Tibial nerve (tissue), 4 donors: ENCODE results near the gene CADPS2. TPM values are rescaled to one million over a fixed set of nuclear protein-coding genes. Genes with fewer than 3 reads are reported as not detected.

ENCODE experiments used
- DNase-seq, 2 donors: peaks; one replicate each; pipeline ENCODE4 v3.0.0-alpha.2; 2019; ENCODE audit warnings: low spot score in 2 of 2
- H3K27ac ChIP-seq, 4 donors: fragments of 200-600 bp; sonication (generic) in 3 of 4; one replicate each; pipeline ENCODE4 v1.5.1; 2017 to 2019; ENCODE audit warnings: mild to moderate bottlenecking in 1 of 4
- H3K27me3 ChIP-seq, 2 donors: fragments of 200-600 bp; sonication (generic) in 1 of 2; one replicate each; pipeline versions ENCODE4 v1.5.1 to v1.6.0; 2017 to 2019
- H3K36me3 ChIP-seq, 3 donors: fragments of 200-600 bp; sonication (generic); one replicate each; pipeline ENCODE4 v1.5.1; 2018 to 2019
- H3K4me1 ChIP-seq, 4 donors: fragments of 200-600 bp; sonication (generic) in 3 of 4; one replicate each; pipeline ENCODE4 v1.5.1; 2017 to 2019
- H3K4me3 ChIP-seq, 4 donors: fragments of 200-600 bp; sonication (generic) in 3 of 4; one replicate each; pipeline ENCODE4 v1.5.1; 2017 to 2019; ENCODE audit warnings: mild to moderate bottlenecking in 1 of 4, moderate library complexity in 1 of 4
- H3K9me3 ChIP-seq, 4 donors: fragments of 200-600 bp; sonication (generic) in 3 of 4; one replicate each; pipeline ENCODE4 v1.5.1; 2017 to 2019
- CTCF ChIP-seq, 5 experiments: fragments of 200-600 bp in 3 of 5; fragments of 450-650 bp in 2 of 5; sonication (generic) in 3 of 5; IDR thresholded peaks; one replicate each; pipeline ENCODE4 v1.5.1; 2016 to 2019; ENCODE audit warnings: antibody characterized with exemption in 5 of 5, mild to moderate bottlenecking in 3 of 5, moderate library complexity in 2 of 5
- EP300 ChIP-seq, 2 donors: sonication (generic); formaldehyde crosslinking; IDR thresholded peaks; one replicate each; pipeline ENCODE4 v1.6.1; 2017; ENCODE audit warnings: antibody characterized with exemption in 2 of 2, mild to moderate bottlenecking in 1 of 2
- POLR2A ChIP-seq, 2 donors: fragments of 450-650 bp; IDR thresholded peaks; one replicate each; pipeline ENCODE4 v1.6.1; 2017; ENCODE audit warnings: antibody characterized with exemption in 2 of 2, mild to moderate bottlenecking in 2 of 2, moderate library complexity in 2 of 2
- WGBS, 2 donors: methylation state at CpG; one replicate each; pipeline ENCODE4 v1.1.5; 2018; 5-methylcytosine and 5-hydroxymethylcytosine counted together
- total RNA-seq, 4 donors: library from RNA; depleted of rRNA; stranded (reverse); fragments of >200 nt; gene quantifications; one replicate each; pipeline ENCODE4 v1.1.0, GENCODE V29; 2016

CADPS2 gene
- total RNA-seq, 4 donors from 2014 or later, result 20.3 to 44.4 (median 27.1) TPM

DNA sequence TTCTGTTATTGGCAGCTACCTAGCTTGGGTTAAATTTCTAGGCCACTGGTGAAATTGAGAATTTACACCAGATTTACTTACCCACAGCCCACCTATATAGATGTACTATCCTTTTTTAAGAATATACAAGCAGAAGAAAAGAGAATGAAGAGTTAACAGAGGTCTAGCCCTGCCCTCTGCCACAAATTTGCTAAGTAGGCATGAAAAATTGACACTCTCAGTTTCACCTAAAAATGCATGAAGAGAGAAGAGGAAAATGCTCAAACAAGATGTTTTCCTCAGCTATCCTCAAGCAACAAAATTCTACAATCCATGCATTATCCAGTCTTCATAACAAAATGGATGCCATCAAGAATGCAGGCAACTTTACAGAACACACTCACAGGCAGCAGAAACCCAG lies 158.9 kb downstream of the CADPS2 start:
- no peak overlapping the region for H3K27ac ChIP-seq
- H3K4me1 ChIP-seq, result no peaks in the 10 kb centered on the region
- DNase-seq, result no peak
- H3K4me3 ChIP-seq, result no peak overlapping the region
- no peaks in the 10 kb centered on the region for H3K27me3 ChIP-seq
- TF ChIP-seq EP300 (IDR thresholded peaks at IDR 0.05) (no peak), CTCF (IDR thresholded peaks at IDR 0.05) (no peak), POLR2A (IDR thresholded peaks at IDR 0.05) (no peak)
- no peaks in the 10 kb centered on the region for H3K36me3 ChIP-seq
- H3K9me3 ChIP-seq, result no peaks in the 10 kb centered on the region

DNA sequence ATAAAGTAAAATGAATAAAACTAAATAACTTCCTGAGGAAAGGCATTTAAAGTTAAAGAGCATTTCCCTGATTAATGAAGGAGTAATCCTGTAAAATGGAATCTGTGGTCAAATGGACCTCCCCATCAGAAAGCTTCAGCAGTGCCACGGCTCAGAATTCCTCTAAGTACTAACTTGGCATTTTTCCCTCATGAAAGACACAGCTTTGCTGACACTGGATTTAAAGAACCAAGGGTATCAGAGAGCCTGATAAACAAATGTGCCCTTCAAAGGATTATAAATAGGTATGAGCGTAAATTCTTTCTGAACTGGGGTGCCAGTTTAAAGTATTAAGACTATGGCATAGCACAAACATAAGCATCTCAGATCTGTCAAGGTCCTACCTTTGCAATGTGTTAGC lies 159.4 kb downstream of the CADPS2 start:
- no peak for DNase-seq

GRCh38 chr7:122724366-122724765 lies 161.9 kb downstream of the CADPS2 start:
- Histone ChIP-seq H3K27me3 (no peaks in the 10 kb centered on the region), H3K4me3 (no peak overlapping the region), H3K27ac (no peak overlapping the region), H3K9me3 (peaks cover 0 to 4% (median 0%) of the 10 kb centered on the region in 4 donors), H3K36me3 (no peaks in the 10 kb centered on the region), H3K4me1 (no peaks in the 10 kb centered on the region)
- 86 to 88% methylated on average over 4 of the region's 4 CpGs for WGBS, 2 donors
- DNase-seq, result no peak
- TF ChIP-seq EP300 (IDR thresholded peaks at IDR 0.05) (no peak), CTCF (IDR thresholded peaks at IDR 0.05) (no peak), POLR2A (IDR thresholded peaks at IDR 0.05) (no peak)

More for the DNA sequence above, 159.4 kb downstream of the CADPS2 start:
- no peaks in the 10 kb centered on the region for H3K4me1 ChIP-seq
- no peak overlapping the region for H3K4me3 ChIP-seq
- H3K9me3 ChIP-seq, result no peaks in the 10 kb centered on the region
- no peaks in the 10 kb centered on the region for H3K27me3 ChIP-seq
- H3K36me3 ChIP-seq, result no peaks in the 10 kb centered on the region
- H3K27ac ChIP-seq, result no peak overlapping the region
- WGBS, 2 donors, result 70 to 72% methylated on average over 2 of the region's 2 CpGs
- TF ChIP-seq CTCF (IDR thresholded peaks at IDR 0.05), result no peak
- TF ChIP-seq EP300 (IDR thresholded peaks at IDR 0.05), result no peak
- no peak for TF ChIP-seq POLR2A (IDR thresholded peaks at IDR 0.05)

DNA sequence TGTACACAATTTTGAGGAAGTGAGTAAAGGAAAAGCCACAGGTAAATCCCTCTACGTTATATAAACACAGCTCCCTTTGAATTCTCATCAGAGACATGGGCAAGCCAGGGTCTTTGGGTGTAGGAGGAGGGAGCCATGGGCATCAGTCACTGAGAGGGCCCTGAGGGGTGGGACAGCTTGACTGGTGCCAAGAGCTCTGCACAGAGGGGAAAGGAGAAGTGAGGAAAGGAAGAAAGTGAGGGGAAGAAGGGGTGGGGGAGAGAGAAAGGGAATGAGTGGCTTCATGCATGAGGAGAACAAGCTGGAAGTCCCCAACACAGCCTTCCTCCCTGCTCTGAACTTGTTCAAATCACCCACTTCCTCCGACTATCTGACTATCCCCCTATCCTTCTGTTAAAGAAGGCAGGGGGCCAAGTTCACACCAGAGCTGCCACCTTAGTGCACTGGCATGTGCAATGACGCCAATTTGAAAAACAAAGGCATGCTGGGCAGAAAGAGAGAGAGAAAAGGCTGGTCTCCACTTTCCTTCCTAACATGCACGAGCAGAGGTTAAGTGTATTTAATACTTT lies 167.2 kb downstream of the CADPS2 start:
- Histone ChIP-seq H3K27me3 (no peaks in the 10 kb centered on the region), H3K36me3 (no peaks in the 10 kb centered on the region), H3K27ac (no peak overlapping the region), H3K4me1 (no peaks in the 10 kb centered on the region), H3K4me3 (no peak overlapping the region), H3K9me3 (peaks cover 0 to 4% (median 0%) of the 10 kb centered on the region in 4 donors)
- TF ChIP-seq POLR2A (IDR thresholded peaks at IDR 0.05) (no peak), EP300 (IDR thresholded peaks at IDR 0.05) (no peak), CTCF (IDR thresholded peaks at IDR 0.05) (no peak)
- DNase-seq, result no peak
- WGBS, 2 donors, result 65 to 68% methylated on average over 4 of the region's 4 CpGs

DNA sequence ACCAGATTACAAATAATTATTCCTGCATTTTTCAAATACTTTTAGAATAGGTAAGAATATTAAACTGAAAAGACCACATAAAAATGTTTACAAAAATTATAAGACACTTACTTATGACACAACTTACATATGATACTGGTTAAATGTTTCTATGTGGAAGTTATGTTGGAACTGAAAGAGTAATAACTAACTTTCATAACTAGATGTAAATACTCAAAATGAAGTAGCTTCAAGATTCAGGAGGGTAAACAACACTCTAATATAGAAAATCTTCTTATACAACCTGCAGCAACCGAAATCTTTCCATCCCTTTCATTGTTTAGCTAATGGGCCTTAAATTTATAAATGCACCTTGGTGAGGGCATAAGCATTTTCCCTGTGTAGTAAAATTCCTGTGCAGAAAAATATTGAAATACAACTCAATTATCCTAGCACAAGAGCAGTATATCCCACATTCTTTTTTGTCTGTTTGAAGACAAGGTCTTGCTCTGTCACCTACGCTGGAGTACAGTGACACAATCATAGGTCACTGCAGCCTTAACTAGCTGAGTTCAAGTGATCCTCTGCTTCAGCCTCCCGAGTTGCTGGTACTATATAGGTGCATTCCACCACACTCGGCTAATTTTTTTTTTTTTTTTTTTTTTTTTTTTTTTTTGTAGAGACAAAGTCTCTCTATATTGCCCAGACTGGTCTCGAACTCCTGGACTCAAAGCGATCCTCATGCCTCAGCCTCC lies 168.7 kb downstream of the CADPS2 start:
- Histone ChIP-seq H3K36me3 (no peaks in the 10 kb centered on the region), H3K4me1 (no peaks in the 10 kb centered on the region), H3K27ac (no peak overlapping the region), H3K9me3 (peaks cover 0 to 4% (median 0%) of the 10 kb centered on the region in 4 donors), H3K4me3 (no peak overlapping the region), H3K27me3 (no peaks in the 10 kb centered on the region)
- WGBS, 2 donors, result 87 to 92% methylated on average over 6 of the region's 6 CpGs
- DNase-seq, result no peak
- TF ChIP-seq CTCF (IDR thresholded peaks at IDR 0.05) (no peak), EP300 (IDR thresholded peaks at IDR 0.05) (no peak), POLR2A (IDR thresholded peaks at IDR 0.05) (no peak)
